Activated CD8-positive, alpha-beta memory T cell treated with anti-CD3 and anti-CD28 coated beads for 36 hours (primary cell): ENCODE results near the gene TBC1D20. TPM values are rescaled to one million over a fixed set of nuclear protein-coding genes. Genes with fewer than 3 reads are reported as not detected.
"Not testable (repeated sequence)": the region's sequence is repeated elsewhere in the genome, so short reads cannot be mapped to it uniquely, and the experiment has no call there.

Source experiments
- CTCF ChIA-PET: fragments of 350-600 bp; sonication (Branson Sonifier 250); formaldehyde crosslinking; loops from one replicate; lab custom pipeline; 2021; ENCODE audit warnings: antibody characterized with exemption; lab: Charles Lee
- POLR2A ChIA-PET: fragments of 350-600 bp; sonication (Branson Sonifier 250); formaldehyde crosslinking; loops from one replicate; lab custom pipeline; 2021; ENCODE audit warnings: antibody characterized with exemption; lab: Charles Lee
- total RNA-seq, 2 experiments: library from RNA; stranded (reverse); gene quantifications; one replicate each; pipeline ENCODE4 v1.2.3, GENCODE V29; 2021

Gene TBC1D20
- total RNA-seq, 2 experiments from 2014 or later = 25.0 to 25.1 TPM

GRCh38 chr20:397432-398237, 64.7 kb downstream of the TBC1D20 start:
- CTCF ChIA-PET = interaction anchor here (0.6 to 1.4 kb wide), 4 partner anchors 9 to 173 kb away, joined by 3 to 5 read pairs (median 3); no protein-coding TSS in a partner anchor
- POLR2A ChIA-PET = no interaction called here

- ChIA-PET CTCF (interaction anchor here (0.7 to 1.2 kb wide), 3 partner anchors 8 to 42 kb away, joined by 3 read pairs; no protein-coding TSS in a partner anchor), POLR2A (no interaction called here)
Measured at GRCh38 chr20:396619-397431, 65.5 kb downstream of the TBC1D20 start.

- CTCF ChIA-PET = interaction anchor here (0.6 to 1.2 kb wide), 4 partner anchors 10 to 220 kb away, joined by 3 to 4 read pairs (median 3); no protein-coding TSS in a partner anchor
- POLR2A ChIA-PET = no interaction called here
Measured at GRCh38 chr20:396252-396618, 66.1 kb downstream of the TBC1D20 start.

GRCh38 chr20:393296-393695, 69.0 kb downstream of the TBC1D20 start:
- POLR2A ChIA-PET = not testable (repeated sequence)
- CTCF ChIA-PET = interaction anchor here (1.2 kb wide), 1 partner anchor 10 kb away, joined by 6 read pairs; no protein-coding TSS in a partner anchor

GRCh38 chr20:391041-391711, 71.2 kb downstream of the TBC1D20 start:
- CTCF ChIA-PET = no interaction called here
- POLR2A ChIA-PET = interaction anchor here (0.5 to 1.2 kb wide), 2 partner anchors 10 to 54 kb away, joined by 6 to 8 read pairs; partner anchors contain the start of gene TRIB3

- ChIA-PET POLR2A (no interaction called here), CTCF (no interaction called here)
Measured at GRCh38 chr20:389220-389619, 73.1 kb downstream of the TBC1D20 start.

GRCh38 chr20:388034-388994, 74.0 kb downstream of the TBC1D20 start:
- ChIA-PET CTCF (interaction anchor here (0.8 kb wide), 1 partner anchor 9 kb away, joined by 3 read pairs; no protein-coding TSS in a partner anchor), POLR2A (interaction anchor here (0.6 kb wide), 1 partner anchor 131 kb away, joined by 4 read pairs; no protein-coding TSS in a partner anchor)

- CTCF ChIA-PET = no interaction called here
- POLR2A ChIA-PET = no interaction called here
Measured at GRCh38 chr20:387520-387919, 74.8 kb downstream of the TBC1D20 start.

- CTCF ChIA-PET = interaction anchor here (1.2 kb wide), 1 partner anchor 10 kb away, joined by 3 read pairs; no protein-coding TSS in a partner anchor
- POLR2A ChIA-PET = not testable (repeated sequence)
Measured at GRCh38 chr20:386634-387033, 75.7 kb downstream of the TBC1D20 start.

Other genes starting within 250 kb of the TBC1D20 start
- not detected for gene DEFB129, start 235.3 kb downstream of the TBC1D20 start, total RNA-seq
- not detected for gene DEFB132, start 204.8 kb downstream of the TBC1D20 start, total RNA-seq
- gene C20orf96, start 171.8 kb downstream of the TBC1D20 start, total RNA-seq = 1 to 10 TPM; 4.9 to 5.6 TPM
- gene ZCCHC3, start 165.0 kb downstream of the TBC1D20 start, total RNA-seq = 10 to 100 TPM; 21.0 to 21.3 TPM
- gene SOX12, start 137.0 kb downstream of the TBC1D20 start, total RNA-seq = 1 to 10 TPM; 7.9 to 8.1 TPM
- 10 to 100 TPM; 10.6 to 11.6 TPM for gene NRSN2, start 115.4 kb downstream of the TBC1D20 start, total RNA-seq
- gene TRIB3, start 81.8 kb downstream of the TBC1D20 start, total RNA-seq = 10 to 100 TPM; 35.9 to 36.7 TPM
- 10 to 100 TPM; 90.9 to 94.0 TPM for gene RBCK1, start 54.2 kb downstream of the TBC1D20 start, total RNA-seq
- gene CSNK2A1, start 81.3 kb upstream of the TBC1D20 start, total RNA-seq = 100 to 1,000 TPM; 173 to 179 TPM
- not detected for gene TCF15, start 147.8 kb upstream of the TBC1D20 start, total RNA-seq
- gene SRXN1, start 190.7 kb upstream of the TBC1D20 start, total RNA-seq = 10 to 100 TPM; 27.9 to 28.2 TPM
- gene SCRT2, start 213.3 kb upstream of the TBC1D20 start, total RNA-seq = not detected